ENCODE data around the gene TTLL5. TPM values are rescaled to one million over a fixed set of nuclear protein-coding genes. Genes with fewer than 3 reads are reported as not detected.

The TTLL5 gene
- total RNA-seq, 4 donors from 2014 or later, result 32.4 to 183 (median 40.6) TPM

DNA sequence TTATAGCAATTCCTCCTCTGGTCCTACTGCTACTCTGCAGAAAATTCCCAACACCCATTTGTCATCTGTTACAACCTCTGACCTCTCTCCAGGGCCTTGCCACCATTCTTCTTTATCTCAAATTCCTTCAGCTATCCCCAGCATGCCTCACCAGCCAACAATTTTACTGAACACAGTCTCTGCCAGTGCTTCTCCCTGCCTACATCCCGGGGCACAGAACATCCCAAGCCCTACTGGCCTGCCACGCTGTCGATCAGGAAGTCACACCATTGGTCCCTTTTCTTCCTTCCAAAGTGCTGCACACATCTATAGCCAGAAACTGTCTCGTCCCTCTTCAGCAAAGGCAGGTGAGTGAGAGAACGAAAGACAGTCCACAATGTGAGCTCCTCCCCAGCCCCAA lies 122.1 kb downstream of the TTLL5 start:
- intact Hi-C loops (cut with DNase I; ENCODE audit: low total_unique reads), result no loop called here
- Histone ChIP-seq H3K4me3 (no peak overlapping the region), H3K27ac (no peak overlapping the region), H3K9me3 (no peaks in the 10 kb centered on the region), H3K36me3 (no peaks in the 10 kb centered on the region), H3K27me3 (no peaks in the 10 kb centered on the region), H3K4me1 (no peaks in the 10 kb centered on the region)
- no peak for DNase-seq
- no peak for TF ChIP-seq POLR2A (IDR thresholded peaks at IDR 0.05)
- TF ChIP-seq, protein P1, sequence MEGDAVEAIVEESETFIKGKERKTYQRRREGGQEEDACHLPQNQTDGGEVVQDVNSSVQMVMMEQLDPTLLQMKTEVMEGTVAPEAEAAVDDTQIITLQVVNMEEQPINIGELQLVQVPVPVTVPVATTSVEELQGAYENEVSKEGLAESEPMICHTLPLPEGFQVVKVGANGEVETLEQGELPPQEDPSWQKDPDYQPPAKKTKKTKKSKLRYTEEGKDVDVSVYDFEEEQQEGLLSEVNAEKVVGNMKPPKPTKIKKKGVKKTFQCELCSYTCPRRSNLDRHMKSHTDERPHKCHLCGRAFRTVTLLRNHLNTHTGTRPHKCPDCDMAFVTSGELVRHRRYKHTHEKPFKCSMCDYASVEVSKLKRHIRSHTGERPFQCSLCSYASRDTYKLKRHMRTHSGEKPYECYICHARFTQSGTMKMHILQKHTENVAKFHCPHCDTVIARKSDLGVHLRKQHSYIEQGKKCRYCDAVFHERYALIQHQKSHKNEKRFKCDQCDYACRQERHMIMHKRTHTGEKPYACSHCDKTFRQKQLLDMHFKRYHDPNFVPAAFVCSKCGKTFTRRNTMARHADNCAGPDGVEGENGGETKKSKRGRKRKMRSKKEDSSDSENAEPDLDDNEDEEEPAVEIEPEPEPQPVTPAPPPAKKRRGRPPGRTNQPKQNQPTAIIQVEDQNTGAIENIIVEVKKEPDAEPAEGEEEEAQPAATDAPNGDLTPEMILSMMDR (IDR thresholded peaks at IDR 0.05), result no peak

DNA sequence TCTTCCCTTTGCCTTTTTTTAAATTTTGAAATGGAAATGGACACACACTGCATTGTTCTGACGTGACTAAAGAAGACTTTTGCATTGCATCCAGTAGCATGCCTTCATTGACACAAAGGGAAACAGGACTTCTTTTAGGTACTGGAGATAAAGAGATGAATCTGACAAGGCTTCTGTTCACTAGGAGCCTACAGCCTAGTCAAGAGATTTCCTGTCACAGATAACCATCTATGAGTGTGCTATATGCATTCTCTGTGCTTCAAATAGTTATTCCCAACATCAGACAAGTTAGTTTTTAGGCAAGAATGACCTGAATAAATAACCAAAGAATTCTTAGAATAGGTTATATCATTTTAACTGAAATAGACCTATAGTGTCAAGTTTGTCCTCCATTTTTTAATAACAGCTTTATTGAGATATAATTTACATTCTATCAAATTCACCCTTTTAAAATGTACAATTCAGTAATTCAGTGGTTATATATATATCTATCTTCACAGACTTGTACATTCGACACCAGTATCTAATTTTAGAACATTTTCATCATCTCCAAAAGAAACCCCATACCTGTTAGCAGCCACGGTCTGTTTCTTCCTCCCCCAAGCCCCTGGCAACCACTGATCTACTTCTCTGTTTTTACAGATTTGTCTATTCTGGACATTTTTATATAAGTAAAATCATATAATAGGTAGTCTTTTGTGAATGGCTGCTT lies 122.7 kb downstream of the TTLL5 start:
- TF ChIP-seq, protein P1 (IDR thresholded peaks at IDR 0.05), result no peak
- no peak for TF ChIP-seq POLR2A (IDR thresholded peaks at IDR 0.05)
- Histone ChIP-seq H3K9me3 (peaks cover 0 to under 1% of the 10 kb centered on the region in 2 donors), H3K4me1 (no peaks in the 10 kb centered on the region), H3K36me3 (no peaks in the 10 kb centered on the region), H3K4me3 (no peak overlapping the region), H3K27me3 (no peaks in the 10 kb centered on the region), H3K27ac (no peak overlapping the region)
- no peak for DNase-seq
- intact Hi-C loops (cut with DNase I; ENCODE audit: low total_unique reads), result no loop called here

DNA sequence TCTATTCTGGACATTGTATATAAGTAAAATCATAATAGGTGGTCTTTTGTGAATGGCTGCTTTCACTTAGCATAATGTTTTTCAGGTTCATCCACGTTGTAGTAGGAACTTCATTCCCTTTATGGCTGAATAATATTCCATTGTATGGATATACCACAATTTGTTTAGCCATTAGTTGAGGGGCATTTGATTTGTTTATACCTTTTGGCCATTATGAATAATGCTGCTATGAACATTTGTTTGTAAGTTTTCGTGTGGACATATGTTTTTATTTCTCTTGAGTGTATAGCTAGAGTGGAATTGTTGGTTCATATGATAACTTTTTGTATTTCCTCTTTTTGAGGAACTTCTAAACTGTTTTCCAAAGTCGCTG lies 123.3 kb downstream of the TTLL5 start:
- no peak for TF ChIP-seq POLR2A (IDR thresholded peaks at IDR 0.05)
- TF ChIP-seq, protein P1 (IDR thresholded peaks at IDR 0.05), result no peak
- Histone ChIP-seq H3K4me3 (no peak overlapping the region), H3K4me1 (no peaks in the 10 kb centered on the region), H3K27me3 (no peaks in the 10 kb centered on the region), H3K27ac (no peak overlapping the region), H3K36me3 (no peaks in the 10 kb centered on the region), H3K9me3 (peaks cover 0 to 4% of the 10 kb centered on the region in 2 donors)
- intact Hi-C loops (cut with DNase I; ENCODE audit: low total_unique reads), result no loop called here
- DNase-seq, result no peak

DNA sequence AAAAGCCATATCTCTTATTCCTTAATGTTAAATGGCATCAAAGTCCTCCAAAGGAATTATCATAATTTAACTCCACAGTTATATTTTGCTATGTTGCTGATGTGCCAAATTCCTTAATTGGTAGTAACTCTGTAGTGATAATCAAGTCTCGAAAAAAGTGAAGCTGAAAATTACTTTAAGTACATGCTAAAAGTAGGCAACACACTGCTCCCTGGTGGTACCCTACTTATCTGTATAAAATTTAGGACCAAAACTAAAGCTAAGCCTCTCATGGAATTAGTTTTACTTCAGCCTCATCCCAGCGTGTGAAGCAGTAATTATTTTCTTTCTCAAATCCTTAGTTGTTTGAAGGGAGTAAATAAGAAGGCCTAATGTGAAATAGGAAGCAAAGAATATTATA lies 132.8 kb downstream of the TTLL5 start:
- peak overlapping the region in 1 of 2 donors; percentile 59 for H3K27ac ChIP-seq
- no peaks in the 10 kb centered on the region for H3K27me3 ChIP-seq
- H3K36me3 ChIP-seq, result no peaks in the 10 kb centered on the region
- no peak for DNase-seq
- intact Hi-C loops (cut with DNase I; ENCODE audit: low total_unique reads), result loop anchor here (10.0 kb wide), 1 partner anchor 181 kb away; no protein-coding TSS in a partner anchor
- TF ChIP-seq, protein P1 (IDR thresholded peaks at IDR 0.05), result peak in 3 of 4 experiments; percentile 8 to 43 (median 30)
- TF ChIP-seq POLR2A (IDR thresholded peaks at IDR 0.05), result no peak
- peaks cover 0 to 3% of the 10 kb centered on the region in 2 donors for H3K9me3 ChIP-seq
- no peak overlapping the region for H3K4me3 ChIP-seq
- H3K4me1 ChIP-seq, result no peaks in the 10 kb centered on the region

DNA sequence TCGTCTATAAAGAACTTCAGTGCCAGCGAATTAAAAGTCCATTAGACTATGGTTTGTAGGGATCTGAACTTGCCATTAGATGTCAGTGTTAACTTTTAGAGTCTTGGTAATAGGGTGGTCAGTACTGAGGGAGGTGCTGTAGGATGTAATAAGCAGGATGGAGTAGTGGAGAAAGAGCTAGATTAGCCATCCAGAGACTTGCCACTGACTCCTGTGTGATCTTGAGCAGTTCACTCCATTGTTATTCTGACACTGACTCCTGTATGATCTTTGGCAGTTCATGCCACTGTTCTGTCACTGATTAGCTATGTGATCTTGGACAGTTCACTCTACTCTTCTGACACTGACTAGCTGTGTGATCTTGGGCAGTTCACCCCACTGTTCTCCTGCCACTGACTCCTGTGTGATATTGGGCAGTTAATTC lies 133.6 kb downstream of the TTLL5 start:
- TF ChIP-seq POLR2A (IDR thresholded peaks at IDR 0.05), result no peak
- TF ChIP-seq, protein P1 (IDR thresholded peaks at IDR 0.05), result peak; percentile 49 to 63 (median 56)
- H3K4me1 ChIP-seq, result no peaks in the 10 kb centered on the region
- H3K9me3 ChIP-seq, result no peaks in the 10 kb centered on the region
- peak overlapping the region; percentile 23 to 59 for H3K27ac ChIP-seq
- H3K27me3 ChIP-seq, result no peaks in the 10 kb centered on the region
- DNase-seq, result no peak
- H3K4me3 ChIP-seq, result no peak overlapping the region
- intact Hi-C loops (cut with DNase I; ENCODE audit: low total_unique reads), result loop anchor here (10.0 kb wide), 1 partner anchor 180 kb away; no protein-coding TSS in a partner anchor
- H3K36me3 ChIP-seq, result no peaks in the 10 kb centered on the region
